Measurements from ENCODE around the gene AOC1.

DNA sequence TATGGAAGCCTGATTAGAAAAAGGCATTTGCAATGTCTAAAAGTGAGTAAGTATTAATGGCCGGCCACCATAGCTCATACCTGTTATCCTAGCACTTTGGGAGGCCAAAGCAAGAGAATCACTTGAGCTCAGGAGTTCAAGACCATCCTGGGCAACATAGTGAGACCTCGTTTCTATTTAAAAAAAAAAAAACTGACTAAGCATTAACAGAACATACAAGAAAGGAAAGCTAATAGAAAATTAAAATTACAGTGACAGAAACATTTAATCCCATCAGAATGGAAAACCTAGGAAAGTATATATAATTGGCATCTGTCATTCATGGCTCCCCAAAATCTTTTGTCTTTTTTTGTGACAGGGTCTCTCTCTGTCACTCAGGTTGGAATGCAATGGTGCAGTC is 55.9 kb downstream of the AOC1 start:
- TF ChIP-seq, protein P1, sequence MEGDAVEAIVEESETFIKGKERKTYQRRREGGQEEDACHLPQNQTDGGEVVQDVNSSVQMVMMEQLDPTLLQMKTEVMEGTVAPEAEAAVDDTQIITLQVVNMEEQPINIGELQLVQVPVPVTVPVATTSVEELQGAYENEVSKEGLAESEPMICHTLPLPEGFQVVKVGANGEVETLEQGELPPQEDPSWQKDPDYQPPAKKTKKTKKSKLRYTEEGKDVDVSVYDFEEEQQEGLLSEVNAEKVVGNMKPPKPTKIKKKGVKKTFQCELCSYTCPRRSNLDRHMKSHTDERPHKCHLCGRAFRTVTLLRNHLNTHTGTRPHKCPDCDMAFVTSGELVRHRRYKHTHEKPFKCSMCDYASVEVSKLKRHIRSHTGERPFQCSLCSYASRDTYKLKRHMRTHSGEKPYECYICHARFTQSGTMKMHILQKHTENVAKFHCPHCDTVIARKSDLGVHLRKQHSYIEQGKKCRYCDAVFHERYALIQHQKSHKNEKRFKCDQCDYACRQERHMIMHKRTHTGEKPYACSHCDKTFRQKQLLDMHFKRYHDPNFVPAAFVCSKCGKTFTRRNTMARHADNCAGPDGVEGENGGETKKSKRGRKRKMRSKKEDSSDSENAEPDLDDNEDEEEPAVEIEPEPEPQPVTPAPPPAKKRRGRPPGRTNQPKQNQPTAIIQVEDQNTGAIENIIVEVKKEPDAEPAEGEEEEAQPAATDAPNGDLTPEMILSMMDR (IDR thresholded peaks at IDR 0.05): no peak
- TF ChIP-seq POLR2A (IDR thresholded peaks at IDR 0.05): no peak
